GM12801 (cell line): ENCODE results near the gene GUCY1A2.

Experiments
- TF ChIP-seq, protein P1 (sequence below): IDR thresholded peaks from one replicate; pipeline ENCODE4 v1.5.1; 2011; ENCODE audit warnings: control low read depth; ENCODE audit not compliant: insufficient read length; ENCODE audit errors: extremely low read depth

GUCY1A2 gene

DNA sequence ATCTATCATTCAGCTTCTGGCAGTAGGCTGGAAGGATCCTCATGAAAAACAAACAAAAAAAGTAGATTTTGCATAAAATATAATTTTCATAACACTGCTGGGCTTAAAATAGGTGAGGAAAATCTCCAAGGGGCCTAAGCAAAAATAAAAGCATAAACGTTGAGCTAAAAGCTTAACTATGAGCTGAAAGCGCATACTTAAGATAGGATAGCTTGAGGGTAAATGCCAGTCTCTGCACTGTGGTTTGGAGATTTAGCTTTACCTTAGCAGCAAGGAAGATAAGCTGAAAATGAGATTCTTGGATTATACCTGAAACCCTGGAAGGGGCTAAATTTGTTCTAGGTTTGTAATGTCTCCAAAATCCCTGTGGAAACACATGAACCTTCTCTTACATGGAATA is 183.7 kb downstream of the GUCY1A2 start:
- TF ChIP-seq, protein P1, sequence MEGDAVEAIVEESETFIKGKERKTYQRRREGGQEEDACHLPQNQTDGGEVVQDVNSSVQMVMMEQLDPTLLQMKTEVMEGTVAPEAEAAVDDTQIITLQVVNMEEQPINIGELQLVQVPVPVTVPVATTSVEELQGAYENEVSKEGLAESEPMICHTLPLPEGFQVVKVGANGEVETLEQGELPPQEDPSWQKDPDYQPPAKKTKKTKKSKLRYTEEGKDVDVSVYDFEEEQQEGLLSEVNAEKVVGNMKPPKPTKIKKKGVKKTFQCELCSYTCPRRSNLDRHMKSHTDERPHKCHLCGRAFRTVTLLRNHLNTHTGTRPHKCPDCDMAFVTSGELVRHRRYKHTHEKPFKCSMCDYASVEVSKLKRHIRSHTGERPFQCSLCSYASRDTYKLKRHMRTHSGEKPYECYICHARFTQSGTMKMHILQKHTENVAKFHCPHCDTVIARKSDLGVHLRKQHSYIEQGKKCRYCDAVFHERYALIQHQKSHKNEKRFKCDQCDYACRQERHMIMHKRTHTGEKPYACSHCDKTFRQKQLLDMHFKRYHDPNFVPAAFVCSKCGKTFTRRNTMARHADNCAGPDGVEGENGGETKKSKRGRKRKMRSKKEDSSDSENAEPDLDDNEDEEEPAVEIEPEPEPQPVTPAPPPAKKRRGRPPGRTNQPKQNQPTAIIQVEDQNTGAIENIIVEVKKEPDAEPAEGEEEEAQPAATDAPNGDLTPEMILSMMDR: no peak

DNA sequence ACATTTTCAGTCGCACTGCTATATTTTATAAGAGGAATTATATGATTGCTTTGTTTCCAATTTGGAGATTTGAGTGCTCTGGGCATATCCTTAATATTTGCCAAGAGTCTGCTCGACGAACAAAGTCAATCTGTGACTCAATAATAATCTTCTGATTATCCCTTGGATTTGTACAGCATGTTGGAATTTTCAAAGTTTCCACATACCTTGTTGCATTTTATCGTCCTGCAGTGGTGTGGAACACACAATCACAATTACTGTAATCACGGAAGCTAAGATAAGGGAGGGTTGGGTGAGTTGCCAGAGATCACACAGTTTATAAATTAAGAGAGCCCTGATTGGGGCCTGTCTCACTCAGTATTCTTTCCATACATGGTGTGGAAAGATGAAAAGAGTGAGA is 189.3 kb downstream of the GUCY1A2 start:
- TF ChIP-seq, protein P1: no peak

- TF ChIP-seq, protein P1: no peak
Measured at GRCh38 chr11:106828576-106828975, 189.7 kb downstream of the GUCY1A2 start.

DNA sequence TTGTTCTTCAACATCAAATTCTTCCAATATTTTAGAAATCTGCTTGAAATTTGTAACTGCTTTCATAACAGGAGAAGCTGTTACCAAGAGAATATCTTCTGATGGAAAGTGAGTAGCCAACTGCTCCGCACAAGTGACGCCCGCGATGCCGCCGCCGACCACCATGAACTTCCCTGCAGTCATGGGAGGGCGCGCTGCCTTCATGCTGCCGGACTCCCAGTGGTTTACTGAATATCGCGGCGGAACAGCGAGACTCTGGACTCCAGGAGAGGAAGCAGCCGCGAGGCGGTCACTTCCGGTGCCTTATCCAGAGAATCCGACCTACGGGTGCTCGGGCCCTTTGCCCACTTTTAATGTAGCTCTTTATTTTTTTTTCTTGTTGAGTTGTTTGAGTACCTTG is 190.6 kb downstream of the GUCY1A2 start:
- TF ChIP-seq, protein P1: no peak

DNA sequence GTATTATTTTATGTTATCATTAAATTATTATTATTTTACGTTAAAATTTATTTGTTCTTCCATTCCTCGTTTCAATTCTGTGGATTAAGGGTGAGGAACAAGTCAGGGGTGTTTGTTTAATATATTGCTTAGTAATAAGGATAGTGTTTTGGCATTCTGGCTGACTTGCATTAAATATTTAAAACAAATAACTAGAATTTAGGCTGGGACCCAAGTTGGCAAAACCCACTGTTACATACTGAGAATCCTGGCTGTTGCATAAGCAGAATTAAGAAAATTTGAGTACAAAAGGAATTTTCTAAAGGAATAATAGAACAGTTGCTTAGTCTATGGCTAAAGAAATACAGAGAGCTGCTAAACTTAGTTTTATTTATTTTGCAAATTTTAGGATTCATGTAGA is 196.4 kb downstream of the GUCY1A2 start:
- TF ChIP-seq, protein P1: no peak

DNA sequence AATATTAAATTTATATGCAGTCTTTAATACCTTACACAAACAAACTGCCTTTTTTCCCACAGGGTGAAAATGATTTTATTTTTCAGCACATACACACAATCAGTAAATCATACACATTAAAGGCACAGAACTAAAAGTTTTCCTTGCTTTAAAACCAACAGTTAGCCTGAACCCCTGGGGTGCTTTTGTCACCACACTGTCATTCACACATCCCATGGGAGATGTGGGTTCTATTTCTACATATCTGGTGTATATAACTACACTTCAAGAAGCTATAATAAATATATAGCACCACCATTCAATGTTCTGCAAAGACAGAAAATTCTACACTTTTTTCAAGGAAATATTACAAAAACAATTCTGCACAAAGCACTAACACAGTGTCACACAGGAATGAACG is 197.0 kb downstream of the GUCY1A2 start:
- TF ChIP-seq, protein P1: no peak

DNA sequence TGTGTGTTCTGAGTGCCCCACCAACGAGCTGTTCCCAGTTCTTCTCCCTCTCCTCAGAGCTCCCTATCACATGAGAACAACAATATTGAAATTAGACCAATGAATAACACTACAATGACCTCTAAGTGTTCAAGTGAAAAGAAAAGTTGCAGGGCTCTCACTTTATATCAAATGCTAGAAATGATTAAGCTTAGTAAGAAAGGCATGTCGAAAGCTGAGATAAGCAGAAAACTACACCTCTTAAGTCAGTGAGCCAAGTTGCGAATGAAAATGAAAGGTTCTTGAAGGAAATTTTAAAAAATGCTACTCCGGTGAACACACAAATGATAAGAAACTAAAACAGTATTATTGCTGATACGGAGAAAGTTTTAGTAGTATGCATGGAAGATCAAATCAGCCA is 199.8 kb downstream of the GUCY1A2 start:
- TF ChIP-seq, protein P1: no peak

- TF ChIP-seq, protein P1: no peak
Measured at GRCh38 chr11:106815209-106815608, 203.1 kb downstream of the GUCY1A2 start.
